Activated T-cell treated with anti-CD3 and anti-CD28 coated beads, Interleukin-2, amount 50 U/mL, for 1 hour (primary cell): Measurements from ENCODE around the gene TSTD2.

Experiments used
- DNase-seq: peaks from one replicate; pipeline ENCODE4 v3.0.0-alpha.2; 2020

TSTD2 gene

GRCh38 chr9:97560154-97560553, 73.0 kb downstream of the TSTD2 start:
- no peak for DNase-seq

GRCh38 chr9:97559111-97559514, 74.1 kb downstream of the TSTD2 start:
- no peak for DNase-seq

- DNase-seq = no peak
Measured at GRCh38 chr9:97558701-97559101, 74.5 kb downstream of the TSTD2 start.

GRCh38 chr9:97557606-97558095, 75.5 kb downstream of the TSTD2 start:
- no peak for DNase-seq

GRCh38 chr9:97556721-97557605, 76.2 kb downstream of the TSTD2 start:
- no peak for DNase-seq

- no peak for DNase-seq
Measured at GRCh38 chr9:97556036-97556720, 77.0 kb downstream of the TSTD2 start.

GRCh38 chr9:97555164-97555563, 78.0 kb downstream of the TSTD2 start:
- DNase-seq = no peak

GRCh38 chr9:97554566-97555075, 78.5 kb downstream of the TSTD2 start:
- no peak for DNase-seq

GRCh38 chr9:97553841-97554240, 79.3 kb downstream of the TSTD2 start:
- no peak for DNase-seq

- DNase-seq = no peak
Measured at GRCh38 chr9:97553141-97553540, 80.0 kb downstream of the TSTD2 start.

- no peak for DNase-seq
Measured at GRCh38 chr9:97551308-97551707, 81.9 kb downstream of the TSTD2 start.

- no peak for DNase-seq
Measured at GRCh38 chr9:97550386-97550785, 82.8 kb downstream of the TSTD2 start.
